IPS-18a (cell line): ENCODE data around the gene CARMIL3.

Source experiments
- H3K27ac ChIP-seq: one replicate; pipeline ENCODE4 v1.5.1; 2013; ENCODE audit warnings: low read length
- H3K27me3 ChIP-seq: one replicate; pipeline ENCODE4 v1.6.1; 2013; ENCODE audit warnings: mild to moderate bottlenecking, low read length; ENCODE audit not compliant: control insufficient read depth, insufficient read depth
- H3K36me3 ChIP-seq: one replicate; pipeline ENCODE4 v1.6.1; 2013; ENCODE audit warnings: low read depth, low read length; ENCODE audit not compliant: control insufficient read depth
- H3K4me1 ChIP-seq: one replicate; pipeline ENCODE4 v1.6.1; 2013; ENCODE audit warnings: low read depth, low read length; ENCODE audit not compliant: control insufficient read depth
- H3K4me3 ChIP-seq: one replicate; pipeline ENCODE4 v1.5.1; 2013; ENCODE audit warnings: low read length
- H3K9ac ChIP-seq: one replicate; pipeline ENCODE4 v1.6.1; 2013; ENCODE audit warnings: mild to moderate bottlenecking, low read length, moderate library complexity
- H3K9me3 ChIP-seq: one replicate; pipeline ENCODE4 v1.6.1; 2013; ENCODE audit warnings: low read depth, low read length; ENCODE audit not compliant: control insufficient read depth

Gene CARMIL3

GRCh38 chr14:24117179-24117578 lies 65.4 kb downstream of the CARMIL3 start:
- H3K9me3 ChIP-seq: no peaks in the 10 kb centered on the region
- H3K4me1 ChIP-seq: no peaks in the 10 kb centered on the region
- H3K36me3 ChIP-seq: peaks cover 45% of the 10 kb centered on the region
- no peak overlapping the region for H3K27ac ChIP-seq
- H3K4me3 ChIP-seq: no peak overlapping the region
- no peaks in the 10 kb centered on the region for H3K27me3 ChIP-seq
- H3K9ac ChIP-seq: no peak overlapping the region
